Karpas-422 (cell line): ENCODE measurements around the gene GNG12. TPM values are rescaled to one million over a fixed set of nuclear protein-coding genes. Genes with fewer than 3 reads are reported as not detected.

Experiments used
- DNase-seq: peaks from one replicate; pipeline ENCODE4 v3.0.0-alpha.2; 2015
- H2AFZ ChIP-seq: fragments of 200-600 bp; sonication (generic); 2 replicates; pipeline ENCODE4 v1.6.1; 2014; ENCODE audit warnings: antibody characterized with exemption, low read length, mixed read lengths
- H3K27ac ChIP-seq: fragments of 200-600 bp; sonication (generic); 2 replicates; pipeline ENCODE4 v1.5.1; 2014; ENCODE audit warnings: mild to moderate bottlenecking, low read length, moderate library complexity
- H3K27me3 ChIP-seq: fragments of 200-600 bp; sonication (generic); 2 replicates; pipeline ENCODE4 v1.6.1; 2014; ENCODE audit warnings: low read length, mixed read lengths
- H3K36me3 ChIP-seq: fragments of 200-600 bp; sonication (generic); 2 replicates; pipeline ENCODE4 v1.6.1; 2014; ENCODE audit warnings: low read length, mixed read lengths; ENCODE audit not compliant: insufficient read depth
- H3K4me1 ChIP-seq: fragments of 200-600 bp; sonication (generic); 2 replicates; pipeline ENCODE4 v1.6.1; 2014; ENCODE audit warnings: mild to moderate bottlenecking, low read length, mixed read lengths
- H3K4me2 ChIP-seq: fragments of 200-600 bp; sonication (generic); 2 replicates; pipeline ENCODE4 v1.6.1; 2014; ENCODE audit warnings: low read length, low read depth, mild to moderate bottlenecking; ENCODE audit not compliant: poor library complexity, severe bottlenecking
- H3K4me3 ChIP-seq: fragments of 200-600 bp; sonication (generic); 2 replicates; pipeline ENCODE4 v1.5.1; 2014; ENCODE audit warnings: mild to moderate bottlenecking, antibody characterized with exemption, low read length, mixed read lengths
- H3K79me2 ChIP-seq: fragments of 200-600 bp; sonication (generic); 2 replicates; pipeline ENCODE4 v1.6.1; 2014; ENCODE audit warnings: mild to moderate bottlenecking, low read length, mixed read lengths
- H3K9ac ChIP-seq: fragments of 200-600 bp; sonication (generic); 2 replicates; pipeline ENCODE4 v1.6.0; 2014; ENCODE audit warnings: low read length
- H3K9me2 ChIP-seq: fragments of 200-600 bp; sonication (generic), shearing (Covaris generic); replicated peaks from 2 replicates; pipeline ENCODE4 v1.6.0; 2014; ENCODE audit warnings: mild to moderate bottlenecking, low read length, moderate library complexity; ENCODE audit not compliant: insufficient read depth
- H3K9me3 ChIP-seq: fragments of 300-700, 200-600 bp; sonication (generic); 2 replicates; pipeline ENCODE4 v1.6.1; 2014; ENCODE audit warnings: low read length, mixed read lengths
- H4K20me1 ChIP-seq: fragments of 200-600 bp; sonication (generic); 2 replicates; pipeline ENCODE4 v1.6.1; 2014; ENCODE audit warnings: mild to moderate bottlenecking, antibody characterized with exemption, low read length, low read depth; ENCODE audit not compliant: insufficient read depth
- total RNA-seq: library from RNA; depleted of rRNA; stranded (reverse); fragments of >200 nt; shearing (Covaris generic); gene quantifications from 2 replicates; pipeline ENCODE4 v1.2.3, GENCODE V29; 2014; ENCODE audit warnings: low replicate concordance

GNG12 gene
- total RNA-seq, 1 experiment from 2014 or later, result not detected

DNA sequence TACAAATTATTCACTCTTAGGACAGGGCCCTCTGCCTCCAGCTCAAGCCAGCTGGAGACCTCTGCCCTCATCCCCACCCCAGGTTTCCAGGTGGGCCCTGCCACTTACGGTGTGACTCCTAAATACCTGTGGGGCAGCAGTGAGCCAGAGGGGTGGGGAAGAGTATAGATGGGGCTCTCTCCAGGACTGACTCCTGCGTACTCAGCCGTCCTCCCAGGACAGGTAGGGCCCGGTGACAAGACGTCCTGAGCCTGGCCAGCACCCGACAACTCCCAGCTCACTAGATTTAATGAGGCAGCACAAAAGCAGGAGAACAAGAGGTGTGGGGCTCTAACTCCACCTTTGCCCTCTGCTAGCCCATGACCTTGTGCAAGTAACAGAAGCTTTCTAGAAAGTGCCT is 16.8 kb downstream of the GNG12 start:
- Histone ChIP-seq H4K20me1 (no peaks in the 10 kb centered on the region), H3K9me3 (no peaks in the 10 kb centered on the region), H2AFZ (no peak overlapping the region), H3K9me2 (no peaks in the 10 kb centered on the region), H3K4me2 (no peak overlapping the region), H3K4me3 (no peak overlapping the region), H3K27me3 (no peaks in the 10 kb centered on the region), H3K79me2 (no peaks in the 10 kb centered on the region), H3K9ac (no peak overlapping the region), H3K27ac (no peak overlapping the region), H3K36me3 (no peaks in the 10 kb centered on the region), H3K4me1 (peaks cover 3% of the 10 kb centered on the region)
- no peak for DNase-seq

DNA sequence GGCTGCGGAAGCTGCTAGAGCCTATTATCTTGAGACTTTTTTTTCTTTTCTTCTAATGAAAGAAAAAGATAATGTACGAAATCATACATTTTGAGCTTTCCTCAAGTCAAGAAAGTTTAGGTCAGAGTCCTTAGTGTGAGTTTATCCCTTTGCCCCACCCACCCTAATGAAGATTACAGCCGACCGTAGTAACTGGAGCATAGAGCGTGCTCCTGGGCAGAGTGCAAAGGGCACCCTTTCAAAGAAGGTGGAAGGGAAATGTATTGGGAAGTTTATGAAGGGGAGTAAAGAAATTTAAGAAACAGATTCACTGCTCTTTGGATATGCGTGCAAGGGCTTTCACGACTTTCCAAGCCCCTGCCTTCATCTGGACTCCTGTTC is 17.2 kb downstream of the GNG12 start:
- DNase-seq, result no peak
- no peak overlapping the region for H3K9ac ChIP-seq
- H2AFZ ChIP-seq, result no peak overlapping the region
- H3K27me3 ChIP-seq, result no peaks in the 10 kb centered on the region
- H3K9me3 ChIP-seq, result no peaks in the 10 kb centered on the region
- H3K4me1 ChIP-seq, result peaks cover 3% of the 10 kb centered on the region
- H3K79me2 ChIP-seq, result no peaks in the 10 kb centered on the region
- no peaks in the 10 kb centered on the region for H4K20me1 ChIP-seq
- H3K9me2 ChIP-seq, result no peaks in the 10 kb centered on the region
- H3K4me3 ChIP-seq, result no peak overlapping the region
- H3K27ac ChIP-seq, result no peak overlapping the region
- no peak overlapping the region for H3K4me2 ChIP-seq
- no peaks in the 10 kb centered on the region for H3K36me3 ChIP-seq

DNA sequence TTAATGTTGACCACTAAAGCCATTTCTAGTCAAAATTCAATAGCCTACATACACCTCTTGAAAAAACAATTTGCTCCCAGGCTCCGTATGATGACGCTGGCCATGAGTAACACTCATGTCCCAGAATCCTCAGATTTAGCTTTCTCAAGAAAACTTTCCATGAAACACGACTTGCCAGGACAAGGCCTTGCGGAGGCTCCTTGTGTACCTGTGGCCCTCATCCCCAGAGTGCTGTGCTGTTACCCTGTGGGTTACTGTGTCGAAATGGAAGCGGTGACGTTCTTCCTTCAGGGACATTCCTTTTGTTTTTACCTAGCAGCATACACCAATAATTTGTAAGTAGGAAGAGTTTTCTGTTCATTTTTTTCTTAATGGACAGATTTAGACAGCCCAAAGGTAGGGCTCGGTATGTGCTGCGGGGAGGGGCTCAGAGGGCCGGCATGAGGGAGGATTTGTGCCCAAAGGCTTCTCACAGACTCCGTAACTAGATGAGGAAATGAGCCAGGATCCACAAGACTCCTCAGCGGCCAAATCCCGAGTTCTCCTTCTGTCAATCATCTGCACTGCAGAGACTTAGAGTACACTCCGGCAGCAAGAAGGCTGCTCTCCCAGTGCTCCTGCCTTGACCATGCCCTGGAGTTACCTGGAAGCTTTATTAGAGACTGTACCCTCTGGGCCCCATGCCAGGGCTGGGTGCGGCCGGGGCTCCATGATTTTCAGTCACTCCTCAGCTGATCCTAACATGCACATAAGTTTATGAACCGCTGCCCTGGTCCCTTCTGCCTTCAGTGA is 17.8 kb downstream of the GNG12 start:
- H3K4me3 ChIP-seq, result no peak overlapping the region
- H3K9me3 ChIP-seq, result no peaks in the 10 kb centered on the region
- H3K27ac ChIP-seq, result no peak overlapping the region
- no peaks in the 10 kb centered on the region for H3K27me3 ChIP-seq
- H3K4me1 ChIP-seq, result peaks cover 3% of the 10 kb centered on the region
- H3K9me2 ChIP-seq, result no peaks in the 10 kb centered on the region
- no peak overlapping the region for H3K4me2 ChIP-seq
- H4K20me1 ChIP-seq, result no peaks in the 10 kb centered on the region
- H3K9ac ChIP-seq, result no peak overlapping the region
- H2AFZ ChIP-seq, result no peak overlapping the region
- no peaks in the 10 kb centered on the region for H3K79me2 ChIP-seq
- no peak for DNase-seq
- no peaks in the 10 kb centered on the region for H3K36me3 ChIP-seq

GRCh38 chr1:67814121-67814772 is 19.0 kb downstream of the GNG12 start:
- Histone ChIP-seq H3K9me2 (no peaks in the 10 kb centered on the region), H3K36me3 (no peaks in the 10 kb centered on the region), H4K20me1 (no peaks in the 10 kb centered on the region), H3K9ac (no peak overlapping the region), H3K27ac (no peak overlapping the region), H3K27me3 (no peaks in the 10 kb centered on the region), H3K4me3 (no peak overlapping the region), H3K79me2 (no peaks in the 10 kb centered on the region), H2AFZ (no peak overlapping the region), H3K4me1 (peaks cover 1% of the 10 kb centered on the region), H3K9me3 (no peaks in the 10 kb centered on the region), H3K4me2 (no peak overlapping the region)
- no peak for DNase-seq

GRCh38 chr1:67812226-67812625 is 21.0 kb downstream of the GNG12 start:
- Histone ChIP-seq H3K27me3 (no peaks in the 10 kb centered on the region), H3K4me2 (no peak overlapping the region), H4K20me1 (no peaks in the 10 kb centered on the region), H2AFZ (no peak overlapping the region), H3K9ac (no peak overlapping the region), H3K36me3 (no peaks in the 10 kb centered on the region), H3K79me2 (no peaks in the 10 kb centered on the region), H3K4me1 (no peaks in the 10 kb centered on the region), H3K27ac (no peak overlapping the region), H3K9me3 (no peaks in the 10 kb centered on the region), H3K4me3 (no peak overlapping the region), H3K9me2 (no peaks in the 10 kb centered on the region)
- DNase-seq, result no peak

DNA sequence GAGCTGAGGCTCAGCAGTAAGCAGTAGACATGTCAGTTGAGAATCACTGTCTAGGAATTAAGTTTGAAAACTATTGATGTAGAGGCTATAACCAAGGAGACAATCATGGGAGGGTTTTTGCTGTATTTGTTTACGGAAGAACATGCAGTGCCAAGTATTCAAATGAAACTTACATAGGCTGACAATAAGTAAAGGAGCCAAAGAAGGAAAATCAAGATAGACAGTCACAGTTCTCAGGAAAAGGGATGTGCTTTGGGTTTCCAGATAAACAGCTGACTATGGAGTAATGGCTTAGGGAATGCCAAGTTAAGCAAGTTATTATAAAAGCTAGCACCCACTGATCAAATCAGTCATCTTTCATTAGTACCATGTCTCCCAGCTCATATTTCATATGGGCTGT is 21.5 kb downstream of the GNG12 start:
- H3K27me3 ChIP-seq, result no peaks in the 10 kb centered on the region
- no peaks in the 10 kb centered on the region for H4K20me1 ChIP-seq
- no peak overlapping the region for H3K9ac ChIP-seq
- no peaks in the 10 kb centered on the region for H3K4me1 ChIP-seq
- no peaks in the 10 kb centered on the region for H3K36me3 ChIP-seq
- no peak for DNase-seq
- no peaks in the 10 kb centered on the region for H3K9me2 ChIP-seq
- no peak overlapping the region for H3K4me3 ChIP-seq
- no peak overlapping the region for H3K27ac ChIP-seq
- no peak overlapping the region for H2AFZ ChIP-seq
- no peaks in the 10 kb centered on the region for H3K79me2 ChIP-seq
- H3K4me2 ChIP-seq, result no peak overlapping the region
- H3K9me3 ChIP-seq, result no peaks in the 10 kb centered on the region

- H3K4me1 ChIP-seq, result no peaks in the 10 kb centered on the region
- no peaks in the 10 kb centered on the region for H3K36me3 ChIP-seq
- no peaks in the 10 kb centered on the region for H3K79me2 ChIP-seq
- no peak for DNase-seq
- no peak overlapping the region for H3K4me3 ChIP-seq
- H4K20me1 ChIP-seq, result no peaks in the 10 kb centered on the region
- H2AFZ ChIP-seq, result no peak overlapping the region
- no peaks in the 10 kb centered on the region for H3K9me3 ChIP-seq
- H3K9me2 ChIP-seq, result no peaks in the 10 kb centered on the region
- no peaks in the 10 kb centered on the region for H3K27me3 ChIP-seq
- H3K9ac ChIP-seq, result no peak overlapping the region
- H3K27ac ChIP-seq, result no peak overlapping the region
- no peak overlapping the region for H3K4me2 ChIP-seq
Measured at GRCh38 chr1:67809887-67810286, 23.4 kb downstream of the GNG12 start.

GRCh38 chr1:67807282-67807681 is 26.0 kb downstream of the GNG12 start:
- no peak for DNase-seq
- H3K79me2 ChIP-seq, result no peaks in the 10 kb centered on the region
- no peak overlapping the region for H3K4me2 ChIP-seq
- no peaks in the 10 kb centered on the region for H3K4me1 ChIP-seq
- no peaks in the 10 kb centered on the region for H3K36me3 ChIP-seq
- H3K9me3 ChIP-seq, result no peaks in the 10 kb centered on the region
- no peaks in the 10 kb centered on the region for H4K20me1 ChIP-seq
- no peak overlapping the region for H3K27ac ChIP-seq
- H3K4me3 ChIP-seq, result no peak overlapping the region
- H3K9ac ChIP-seq, result no peak overlapping the region
- no peak overlapping the region for H2AFZ ChIP-seq
- H3K27me3 ChIP-seq, result no peaks in the 10 kb centered on the region
- H3K9me2 ChIP-seq, result no peaks in the 10 kb centered on the region
